Measurements from ENCODE around the gene DMD. TPM values are rescaled to one million over a fixed set of nuclear protein-coding genes. Genes with fewer than 3 reads are reported as not detected.
"Not testable (repeated sequence)": the region's sequence is repeated elsewhere in the genome, so short reads cannot be mapped to it uniquely, and the experiment has no call there.

The DMD gene
- polyA plus RNA-seq, 3 donors = 16.2 to 19.8 (median 19.4) TPM

- DNase-seq = no peak
These were observed 1166.2 kb downstream of the DMD start for GRCh38 chrX:32045149-32045548.

GRCh38 chrX:32041181-32041580 is 1170.2 kb downstream of the DMD start:
- DNase-seq = no peak

- no peak for DNase-seq
These were observed 1184.6 kb downstream of the DMD start for GRCh38 chrX:32026772-32027171.

GRCh38 chrX:32024072-32024471 is 1187.3 kb downstream of the DMD start:
- no peak for DNase-seq

- no peak for DNase-seq
These were observed 1195.2 kb downstream of the DMD start for GRCh38 chrX:32016195-32016594.

GRCh38 chrX:32010948-32011347 is 1200.4 kb downstream of the DMD start:
- no peak for DNase-seq

- DNase-seq = no peak
These were observed 1201.1 kb downstream of the DMD start for GRCh38 chrX:32010212-32010611.

- DNase-seq = no peak
These were observed 1217.7 kb downstream of the DMD start for GRCh38 chrX:31993637-31994036.

GRCh38 chrX:31988975-31989374 is 1222.4 kb downstream of the DMD start:
- no peak for DNase-seq

- DNase-seq = no peak
These were observed 1229.7 kb downstream of the DMD start for GRCh38 chrX:31981546-31982062.

- peak; percentile 16 for DNase-seq
These were observed 1241.6 kb downstream of the DMD start for GRCh38 chrX:31969714-31970113.

- DNase-seq = no peak
These were observed 1249.1 kb downstream of the DMD start for GRCh38 chrX:31962256-31962655.

GRCh38 chrX:31934842-31935370 is 1276.4 kb downstream of the DMD start:
- no peak for DNase-seq

GRCh38 chrX:31934015-31934414 is 1277.3 kb downstream of the DMD start:
- DNase-seq = no peak

- no peak for DNase-seq
These were observed 1278.6 kb downstream of the DMD start for GRCh38 chrX:31932769-31933168.

- not testable (repeated sequence) for DNase-seq
These were observed 1279.0 kb downstream of the DMD start for GRCh38 chrX:31932320-31932719.

GRCh38 chrX:31931225-31931624 is 1280.1 kb downstream of the DMD start:
- no peak for DNase-seq

GRCh38 chrX:31929366-31929765 is 1282.0 kb downstream of the DMD start:
- DNase-seq = no peak

- no peak for DNase-seq
These were observed 1290.1 kb downstream of the DMD start for GRCh38 chrX:31921236-31921635.

- no peak for DNase-seq
These were observed 1301.3 kb downstream of the DMD start for GRCh38 chrX:31909850-31910572.

- no peak for DNase-seq
These were observed 1317.2 kb downstream of the DMD start for GRCh38 chrX:31894152-31894551.

- no peak for DNase-seq
These were observed 1317.8 kb downstream of the DMD start for GRCh38 chrX:31893525-31893924.

GRCh38 chrX:31889088-31889487 is 1322.3 kb downstream of the DMD start:
- DNase-seq = no peak

- no peak for DNase-seq
These were observed 1326.8 kb downstream of the DMD start for GRCh38 chrX:31884535-31884934.

All from renal pelvis (tissue), 4 donors.